ENCODE results near the gene RNF208.
"Not testable (repeated sequence)": the region's sequence is repeated elsewhere in the genome, so short reads cannot be mapped to it uniquely, and the experiment has no call there.

The RNF208 gene

GRCh38 chr9:137252555-137253506 is 30.8 kb upstream of the RNF208 start:
- DNase-seq: peak; percentile 69

DNA sequence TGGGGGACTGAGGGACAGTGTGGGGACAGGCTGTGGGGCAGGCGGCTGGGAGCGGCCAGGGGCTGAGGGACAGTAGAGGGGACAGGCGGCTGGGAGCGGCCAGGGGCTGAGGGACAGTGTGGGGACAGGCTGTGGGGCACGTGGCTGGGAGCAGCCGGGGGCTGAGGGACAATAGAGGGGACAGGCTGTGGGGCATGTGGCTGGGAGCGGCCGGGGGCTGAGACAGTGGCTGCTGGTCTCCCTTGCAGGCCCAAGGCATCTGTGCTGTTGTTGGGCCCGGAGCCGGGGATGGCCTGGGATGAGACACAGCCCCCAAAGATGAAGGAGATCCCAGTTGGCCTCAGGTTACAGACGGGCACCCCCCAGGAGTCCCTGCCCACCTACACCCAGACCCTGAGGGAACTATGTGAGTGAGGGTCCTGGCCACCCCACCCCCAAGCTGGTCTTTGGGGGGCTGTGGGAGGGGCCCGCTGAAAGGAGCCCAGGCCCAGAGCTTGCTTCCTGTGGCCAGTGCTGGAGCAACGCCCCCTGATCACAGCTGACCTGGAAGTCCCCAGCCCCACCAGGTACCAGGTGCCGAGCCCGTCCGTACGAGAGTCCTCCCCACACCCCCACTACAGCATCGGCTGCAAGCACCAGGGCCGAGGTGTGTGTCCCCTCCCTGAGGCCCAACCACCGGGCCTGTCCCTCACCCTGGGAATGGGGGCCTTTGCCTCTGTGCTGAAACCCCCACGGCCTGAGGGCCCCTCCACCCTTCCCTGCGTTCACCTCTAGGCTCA is 29.6 kb upstream of the RNF208 start:
- DNase-seq: no peak

DNA sequence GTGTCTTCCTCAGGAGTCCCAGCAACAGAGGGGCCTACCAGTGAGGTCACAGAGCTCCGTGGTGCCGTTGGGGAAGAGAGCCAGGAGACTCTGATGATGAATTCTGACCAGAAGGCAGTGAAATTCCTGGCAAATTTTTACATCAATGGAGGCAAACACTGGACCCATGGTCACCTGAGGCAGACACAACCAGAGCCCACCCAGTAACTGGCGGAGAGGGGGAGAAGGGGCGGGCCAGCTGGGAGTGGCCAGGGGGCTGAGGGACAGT is 29.1 kb upstream of the RNF208 start, which contains the start of gene STPG3:
TSS of gene STPG3 (plus strand) at position 93 of the 268 bp plus-strand sequence. CDS start at position 94, 1 bp downstream.
- DNase-seq: no peak

DNA sequence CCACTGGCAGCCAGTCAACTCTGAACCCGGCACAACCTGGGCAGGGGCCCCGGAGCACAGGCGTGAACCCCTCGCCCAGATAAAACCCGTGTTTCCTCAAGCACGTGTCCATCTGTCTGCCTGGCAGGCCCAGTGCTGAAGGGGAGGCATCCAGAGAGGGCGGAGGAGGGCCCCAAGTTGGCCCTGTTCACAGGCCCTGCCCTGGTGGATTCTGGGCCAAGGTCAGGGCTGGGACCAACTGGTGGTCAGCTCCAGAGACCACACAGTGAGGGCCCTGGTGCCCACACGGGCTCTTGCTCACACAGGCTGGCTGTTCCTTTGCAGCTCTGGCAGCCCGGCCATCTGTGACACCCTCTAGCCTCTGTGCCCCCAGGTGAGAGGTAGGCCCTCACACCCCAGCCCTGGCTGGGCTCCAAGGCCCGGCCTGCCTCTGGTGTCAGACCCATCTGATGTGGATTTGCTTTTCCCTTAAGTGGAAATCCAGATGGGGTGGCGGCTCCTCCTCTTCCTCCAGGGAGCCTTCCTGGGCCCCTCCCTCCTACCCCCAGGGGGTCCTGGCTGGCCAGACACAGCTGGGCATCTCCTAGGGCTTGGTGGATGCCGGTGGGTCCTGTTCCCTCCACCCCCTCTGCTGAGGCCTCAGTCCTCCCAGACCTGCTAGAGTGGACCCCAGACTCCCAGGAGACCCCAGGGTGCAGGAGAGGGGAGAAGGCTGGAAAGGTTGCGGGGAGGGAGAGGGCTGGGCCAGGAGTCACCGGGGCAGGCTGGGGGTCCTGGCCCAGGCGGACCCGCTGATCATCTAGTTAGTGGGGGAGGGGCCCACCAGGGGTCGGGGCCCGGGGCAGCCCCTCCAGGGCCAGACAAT is 28.5 kb upstream of the RNF208 start:
- DNase-seq: no peak

DNA sequence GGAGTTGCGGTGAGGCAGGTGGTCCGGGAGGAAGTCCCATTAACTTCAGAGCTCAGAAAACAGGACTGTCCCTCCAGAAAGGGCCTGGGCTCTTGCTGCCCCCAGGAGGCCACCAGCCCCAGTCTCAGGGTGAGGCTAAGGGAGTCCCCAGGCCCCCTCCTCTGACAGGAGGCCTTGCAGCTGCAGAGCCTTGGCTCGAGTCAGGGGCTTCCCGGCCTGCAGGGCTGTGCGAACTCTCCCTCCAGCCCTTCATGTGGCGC is 25.8 kb upstream of the RNF208 start:
- DNase-seq: no peak

DNA sequence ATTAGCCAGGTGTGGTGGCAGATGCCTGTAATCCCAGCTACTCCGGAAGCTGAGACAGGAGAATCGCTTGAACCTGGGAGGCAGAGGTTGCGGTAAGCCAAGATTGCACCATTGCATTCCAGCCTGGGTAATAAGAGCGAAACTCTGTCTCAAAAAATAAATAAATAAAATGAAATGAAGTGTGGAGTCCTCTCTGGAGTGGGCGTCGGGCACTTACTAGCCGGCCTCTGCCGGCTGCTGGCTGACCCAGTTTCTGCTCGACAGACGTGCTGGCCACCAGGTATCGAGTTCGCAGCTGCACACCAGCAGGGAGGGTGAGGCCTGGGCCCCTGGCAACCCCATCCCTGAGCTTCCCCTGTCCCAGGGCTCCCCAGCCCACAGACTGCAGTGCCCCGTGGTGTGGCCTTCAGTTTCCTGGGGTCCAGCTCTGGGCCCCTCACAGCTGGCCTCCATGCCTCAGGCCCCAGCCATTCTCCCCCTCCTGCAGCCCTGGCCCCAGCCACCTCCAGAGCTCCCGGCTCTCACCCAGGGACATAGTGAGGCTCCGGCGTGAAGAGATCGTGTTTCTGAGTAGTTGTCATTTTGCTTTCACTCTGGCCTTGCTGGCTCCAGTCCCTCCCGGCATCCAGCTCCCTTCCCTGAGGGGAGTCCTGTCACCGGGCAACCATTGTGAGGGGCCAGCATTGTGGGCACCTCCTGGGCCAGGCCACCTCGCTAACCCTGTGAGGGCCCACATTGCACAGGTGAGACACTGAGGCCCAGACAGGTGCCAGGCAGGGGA is 25.3 kb upstream of the RNF208 start:
- no peak for DNase-seq

- DNase-seq: peak; percentile 46
Measured at GRCh38 chr9:137245450-137246421, 23.7 kb upstream of the RNF208 start.

GRCh38 chr9:137244486-137245449 is 22.7 kb upstream of the RNF208 start:
- peak; percentile 65 for DNase-seq

- peak; percentile 65 for DNase-seq
Measured at GRCh38 chr9:137243626-137244485, 21.8 kb upstream of the RNF208 start.

DNA sequence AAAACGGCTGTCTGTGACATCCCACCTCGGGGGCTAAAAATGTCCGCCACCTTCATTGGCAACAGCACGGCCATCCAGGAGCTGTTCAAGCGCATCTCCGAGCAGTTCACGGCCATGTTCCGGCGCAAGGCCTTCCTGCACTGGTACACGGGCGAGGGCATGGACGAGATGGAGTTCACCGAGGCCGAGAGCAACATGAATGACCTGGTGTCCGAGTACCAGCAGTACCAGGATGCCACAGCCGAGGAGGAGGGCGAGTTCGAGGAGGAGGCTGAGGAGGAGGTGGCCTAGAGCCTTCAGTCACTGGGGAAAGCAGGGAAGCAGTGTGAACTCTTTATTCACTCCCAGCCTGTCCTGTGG is 21.2 kb upstream of the RNF208 start:
- not testable (repeated sequence) for DNase-seq

- DNase-seq: no peak
Measured at GRCh38 chr9:137242269-137243203, 20.5 kb upstream of the RNF208 start.

GRCh38 chr9:137241490-137242268 is 19.6 kb upstream of the RNF208 start:
- peak; percentile 71 for DNase-seq

DNA sequence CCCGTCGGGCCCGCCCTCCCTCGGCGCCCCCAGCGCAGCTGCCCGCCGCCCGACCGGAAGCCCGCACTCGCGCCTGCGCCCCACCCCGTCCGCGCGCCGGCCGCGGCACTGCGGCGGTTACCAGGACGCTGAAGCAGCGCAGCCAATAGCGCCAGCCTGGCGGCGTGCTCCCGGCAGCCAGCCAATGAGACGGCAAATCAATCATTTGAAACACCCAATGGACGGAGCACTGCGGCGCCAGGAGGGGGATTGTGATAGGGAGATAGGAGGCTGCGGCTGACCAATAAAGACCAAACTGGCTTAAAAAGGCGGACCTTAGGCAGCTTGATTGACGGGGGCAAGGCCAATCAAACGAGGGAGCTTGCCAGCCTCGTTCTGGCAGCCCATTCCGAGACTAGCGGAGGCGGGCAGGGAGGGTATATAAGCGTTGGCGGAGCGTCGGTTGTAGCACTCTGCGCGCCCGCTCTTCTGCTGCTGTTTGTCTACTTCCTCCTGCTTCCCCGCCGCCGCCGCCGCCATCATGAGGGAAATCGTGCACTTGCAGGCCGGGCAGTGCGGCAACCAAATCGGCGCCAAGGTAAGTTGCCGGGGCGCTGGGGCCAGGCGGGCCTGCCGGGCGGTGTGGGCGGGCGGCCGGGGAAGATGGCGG is 18.9 kb upstream of the RNF208 start, which contains the start of gene TUBB4B:
TSS of gene TUBB4B (plus strand) at position 447 of the 649 bp plus-strand sequence. CDS start at position 521, 74 bp downstream.
- peak; percentile 100 for DNase-seq

DNA sequence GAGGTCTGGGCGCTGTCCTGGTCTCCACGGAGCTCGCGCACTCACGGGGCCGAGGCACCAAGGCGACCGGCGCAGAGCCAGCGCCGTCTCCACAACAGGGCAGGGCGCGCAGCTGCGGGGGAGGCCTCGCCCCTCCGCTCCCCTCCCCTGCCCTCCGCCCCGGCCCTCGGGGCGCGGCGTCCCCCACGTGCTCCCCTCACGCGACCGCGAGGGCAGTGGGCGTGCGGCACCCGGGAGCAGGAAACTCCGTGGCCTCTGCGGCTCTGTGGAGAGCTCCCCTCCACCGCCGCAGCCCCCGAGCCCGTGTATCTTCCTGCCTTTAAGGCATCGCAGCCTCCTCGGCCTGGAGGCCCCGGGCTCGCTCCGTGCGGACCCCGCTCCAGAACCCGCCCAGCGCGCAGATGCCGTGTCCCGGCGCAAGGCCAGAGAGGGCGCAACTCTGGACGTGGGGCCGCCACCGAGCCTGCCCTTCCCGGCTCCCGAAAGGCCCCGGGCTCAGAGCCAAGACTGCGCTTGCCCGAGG is 18.3 kb upstream of the RNF208 start:
- DNase-seq: peak; percentile 90

DNA sequence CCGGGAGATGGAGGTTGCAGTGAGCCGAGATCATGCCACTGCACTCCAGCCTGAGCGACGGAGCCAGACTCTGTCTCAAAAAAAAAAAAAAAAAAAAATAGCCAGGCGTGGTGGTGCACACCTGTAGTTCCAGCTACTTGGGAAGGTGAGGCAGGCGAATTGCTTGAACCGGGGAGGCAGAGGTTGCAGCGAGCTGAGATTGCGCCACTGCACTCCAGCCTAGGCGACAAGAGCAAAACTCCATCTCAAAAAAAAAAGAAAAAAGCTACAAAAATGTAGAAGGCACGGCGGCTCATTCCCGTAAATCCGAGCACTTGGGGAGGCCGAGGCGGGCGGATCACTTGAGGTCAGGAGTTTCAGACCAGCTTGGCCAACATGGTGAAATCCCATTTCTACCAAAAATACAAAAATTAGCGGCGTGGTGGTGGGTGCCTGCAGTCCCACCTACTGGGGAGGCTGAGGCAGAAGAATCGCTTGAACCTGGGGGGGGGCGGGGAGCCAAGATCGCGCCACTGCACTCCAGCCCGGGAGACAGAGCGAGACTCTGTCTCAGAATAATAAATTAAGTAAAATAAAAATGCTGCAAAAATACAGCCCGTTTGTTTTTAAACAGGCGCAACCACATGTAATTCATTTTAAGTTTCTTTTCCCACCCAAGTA is 17.6 kb upstream of the RNF208 start:
- DNase-seq: not testable (repeated sequence)

Data from DMS53 (cell line).